GM18870 (cell line): ENCODE data around the gene RAB22A.
A peak's percentile ranks its signal among the peaks of the same experiment; 100 is the strongest.

ENCODE experiments used
- ATAC-seq: cut with Tn5 transposase; IDR thresholded peaks from one replicate; pipeline ENCODE4 v1.9.1; 2021; ENCODE audit warnings: moderate library complexity; ENCODE audit not compliant: unreplicated experiment

Gene RAB22A

DNA sequence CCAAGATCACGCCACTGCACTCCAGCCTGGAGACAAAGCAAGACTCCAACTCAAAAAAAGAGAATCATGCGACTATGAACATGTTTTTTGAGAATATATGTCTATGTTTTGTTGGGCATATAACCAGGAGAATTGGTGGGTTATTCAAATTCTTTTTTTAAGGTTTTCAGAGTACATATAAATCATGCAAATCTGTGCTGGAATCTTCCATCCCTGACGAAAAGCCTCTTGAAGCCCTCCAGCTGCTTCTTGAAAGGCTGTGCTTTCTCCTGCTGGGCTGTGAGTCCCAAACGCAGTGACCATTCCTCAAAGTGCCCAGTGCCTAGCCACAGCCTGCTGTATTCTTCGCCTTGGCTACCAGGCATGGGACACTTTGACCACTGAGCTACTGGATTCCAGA lies 9.2 kb upstream of the RAB22A start:
- no peak for ATAC-seq

DNA sequence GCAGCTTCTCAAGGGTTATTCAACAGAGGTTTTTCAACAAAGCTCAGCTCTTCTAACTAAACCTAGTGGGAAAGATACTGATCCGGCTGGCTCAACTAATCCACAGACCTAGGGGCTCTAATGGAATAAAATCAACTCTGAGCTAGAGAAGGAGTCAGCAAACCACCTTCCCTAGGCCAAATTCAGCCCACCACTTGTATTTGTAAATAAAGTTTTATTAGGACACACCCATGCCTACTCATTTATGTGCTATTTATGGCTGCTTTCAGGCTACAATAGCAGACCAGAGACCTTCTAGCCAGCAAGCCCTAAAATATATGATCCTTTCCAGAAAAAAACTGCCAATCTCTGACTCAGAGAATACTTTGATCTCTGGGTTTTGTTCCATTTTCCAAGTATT lies 6.0 kb upstream of the RAB22A start:
- no peak for ATAC-seq

DNA sequence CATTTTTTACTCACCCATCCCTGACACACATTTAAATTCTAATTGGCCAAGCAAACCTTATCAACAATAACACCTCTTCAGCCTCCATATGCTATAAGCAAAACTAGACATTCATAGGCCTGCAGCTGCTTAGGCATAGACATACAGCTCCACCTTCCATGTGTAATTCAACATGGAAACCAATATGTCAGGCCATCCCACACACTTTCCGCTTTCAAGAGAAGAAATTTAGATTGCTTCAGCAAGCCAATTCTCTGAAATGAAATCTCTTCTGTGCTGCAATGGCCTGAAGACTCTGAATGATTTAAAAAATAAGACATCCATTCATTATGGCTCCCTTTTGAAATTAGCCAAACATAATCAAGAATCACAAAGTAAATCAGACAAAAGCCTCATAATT lies 4.5 kb upstream of the RAB22A start:
- ATAC-seq = no peak

DNA sequence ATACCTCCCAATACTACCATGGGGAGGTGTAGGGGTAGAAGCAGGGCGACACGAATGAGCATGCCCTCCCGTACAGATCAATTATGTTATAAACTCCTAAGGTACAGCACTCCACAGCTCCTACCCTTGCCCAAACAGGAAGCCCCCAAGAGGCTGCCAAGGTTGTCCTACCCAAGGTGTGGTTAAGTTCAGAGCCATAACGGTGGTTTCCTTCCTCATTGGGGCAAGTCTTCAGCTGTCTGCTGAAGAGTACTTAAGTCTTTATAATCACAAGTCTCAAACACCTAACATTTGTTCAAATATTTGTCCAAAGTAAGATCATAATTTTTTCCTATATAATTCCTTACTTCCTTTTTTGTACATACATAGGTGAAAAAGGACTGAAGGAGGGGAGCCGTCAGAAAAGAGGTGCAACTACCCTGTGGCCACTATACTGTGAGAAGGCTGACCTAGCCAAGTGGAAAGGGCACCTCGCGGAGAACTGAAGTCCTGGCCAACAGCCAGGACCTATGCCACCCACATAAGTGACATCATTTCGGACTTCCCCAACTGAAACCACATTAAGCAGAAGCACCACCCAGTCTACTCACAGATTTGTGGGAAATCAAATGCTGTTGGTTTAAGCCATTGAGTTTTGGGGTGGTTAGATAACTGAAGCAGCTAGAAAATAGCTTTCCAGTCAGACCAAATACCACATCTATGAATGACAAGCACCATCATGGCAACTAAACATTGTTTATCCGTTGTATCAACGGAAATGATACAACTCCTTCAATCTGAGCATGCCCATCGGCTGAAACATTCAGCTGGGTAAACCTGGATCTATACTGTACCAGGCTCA lies 2.9 kb upstream of the RAB22A start:
- ATAC-seq = peak; percentile 58

DNA sequence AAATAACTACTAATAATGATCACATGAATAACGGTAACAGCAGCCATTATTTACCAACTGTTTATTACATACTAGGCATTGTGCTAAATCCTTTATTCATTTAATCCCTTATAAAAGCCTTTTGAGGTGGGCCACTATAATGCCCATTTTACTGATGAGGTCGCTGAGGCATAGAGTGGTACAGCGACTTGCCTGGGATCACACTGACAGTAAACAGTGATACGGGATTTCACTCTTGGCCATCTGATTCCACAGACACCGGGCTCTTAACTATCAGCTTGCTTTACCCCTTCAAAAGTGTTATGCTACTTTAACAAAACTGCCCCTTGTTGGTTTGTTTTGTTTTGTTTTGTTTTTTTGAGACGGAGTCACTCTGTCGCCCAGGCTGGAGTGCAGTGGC lies 2.2 kb upstream of the RAB22A start:
- ATAC-seq = no peak

DNA sequence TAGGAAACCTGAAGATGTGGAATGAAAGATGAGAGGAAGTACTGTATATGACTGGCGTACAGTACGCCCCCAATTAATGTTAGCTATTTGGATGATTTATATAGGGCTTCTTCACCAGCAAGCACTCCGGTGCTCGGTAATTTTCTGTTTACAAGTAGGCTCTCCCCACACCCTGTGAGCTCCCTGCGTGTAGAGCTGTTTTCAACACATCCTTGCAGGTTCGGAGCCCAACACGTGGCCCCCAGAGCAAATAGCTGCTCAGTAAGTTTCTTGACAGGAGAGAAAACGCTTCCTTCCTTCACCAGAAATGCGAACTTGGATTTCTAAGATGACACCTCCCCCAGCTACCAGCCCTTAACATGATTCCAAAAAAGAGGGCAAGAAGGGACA lies 1.2 kb upstream of the RAB22A start:
- ATAC-seq = no peak

DNA sequence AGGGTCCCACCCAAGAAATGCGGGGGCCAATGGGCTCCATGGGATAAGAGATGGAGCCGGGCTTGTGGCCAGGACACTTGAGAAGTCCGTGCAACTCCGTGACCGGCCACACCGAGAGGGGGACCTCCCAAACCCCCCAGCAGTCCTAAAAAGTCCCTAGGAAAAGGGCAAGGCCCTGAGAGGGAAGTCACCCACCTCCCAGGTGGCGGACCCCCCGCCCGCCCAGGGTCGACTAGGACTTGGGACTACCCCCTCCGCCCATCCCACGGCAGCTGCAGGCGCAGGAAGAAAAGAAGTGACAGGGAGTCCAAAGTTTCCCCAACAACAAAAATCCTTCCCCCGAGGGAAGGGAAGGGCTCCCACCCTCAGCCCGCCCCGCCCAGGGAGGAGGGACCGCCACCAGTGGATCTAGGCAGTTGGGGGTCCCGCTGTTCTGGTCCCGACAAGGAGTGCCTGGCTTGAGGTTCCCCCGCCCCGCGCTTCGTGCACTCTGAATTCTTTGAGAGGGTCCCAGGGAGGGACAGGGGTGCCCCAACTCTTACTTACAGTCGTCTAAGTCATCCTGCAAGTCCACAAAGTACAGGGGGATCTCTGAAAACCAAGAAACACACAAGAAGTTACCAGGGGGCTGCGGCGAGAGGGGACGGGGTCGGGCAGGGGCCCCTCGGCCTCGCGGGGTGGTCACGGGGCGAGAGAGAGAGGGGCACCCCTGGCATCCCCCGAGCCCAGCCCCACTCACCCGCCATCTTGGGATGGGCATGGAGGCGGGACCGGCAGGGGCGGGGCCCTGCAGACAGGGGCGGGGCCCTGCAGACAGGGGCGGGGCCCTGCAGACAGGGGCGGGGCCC lies 611 bp upstream of the RAB22A start:
- ATAC-seq = no peak

DNA sequence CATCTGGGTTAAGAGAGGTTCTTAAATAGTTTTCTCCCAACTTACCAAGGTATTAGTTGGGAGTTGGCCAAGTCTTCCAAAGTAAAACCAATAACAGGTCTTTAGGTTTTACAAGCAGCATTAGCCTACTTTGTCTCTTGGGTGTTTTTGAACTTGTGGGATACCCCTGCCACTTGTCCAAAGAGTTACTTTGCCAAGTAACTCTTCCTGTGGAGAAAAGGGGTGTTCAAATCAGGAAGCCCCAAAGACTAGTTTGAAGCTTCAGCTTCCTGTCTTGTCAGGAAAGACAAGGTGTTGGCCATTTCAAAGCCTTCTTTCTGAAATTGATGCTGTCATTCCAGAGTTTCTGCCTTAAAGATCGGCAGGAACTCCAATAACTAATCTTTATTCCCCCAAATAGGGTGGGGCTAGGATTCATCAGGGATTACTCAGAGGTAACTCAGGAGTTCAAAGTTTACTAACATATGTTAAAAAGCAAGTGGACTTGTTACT lies 822 bp downstream of the RAB22A start:
- no peak for ATAC-seq

DNA sequence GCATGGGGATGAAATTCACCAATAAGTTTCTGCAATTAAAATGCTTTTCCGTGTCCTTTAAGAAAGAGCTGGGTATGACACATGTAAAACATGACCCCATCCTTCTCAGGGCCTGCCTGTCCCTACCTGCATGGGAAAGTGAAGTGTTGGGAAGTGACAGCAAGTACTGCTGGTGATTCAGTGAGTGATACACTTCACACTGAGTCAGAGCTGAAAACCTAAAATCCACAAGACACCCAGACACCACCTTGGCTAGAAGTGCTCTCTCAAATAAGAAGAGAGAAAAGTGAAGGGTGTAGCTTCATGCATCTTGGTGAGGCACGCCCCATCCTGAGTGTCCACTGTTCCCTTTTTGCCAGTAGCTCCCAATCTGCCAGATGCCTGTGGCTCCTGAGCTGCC lies 3.3 kb downstream of the RAB22A start:
- ATAC-seq = no peak

DNA sequence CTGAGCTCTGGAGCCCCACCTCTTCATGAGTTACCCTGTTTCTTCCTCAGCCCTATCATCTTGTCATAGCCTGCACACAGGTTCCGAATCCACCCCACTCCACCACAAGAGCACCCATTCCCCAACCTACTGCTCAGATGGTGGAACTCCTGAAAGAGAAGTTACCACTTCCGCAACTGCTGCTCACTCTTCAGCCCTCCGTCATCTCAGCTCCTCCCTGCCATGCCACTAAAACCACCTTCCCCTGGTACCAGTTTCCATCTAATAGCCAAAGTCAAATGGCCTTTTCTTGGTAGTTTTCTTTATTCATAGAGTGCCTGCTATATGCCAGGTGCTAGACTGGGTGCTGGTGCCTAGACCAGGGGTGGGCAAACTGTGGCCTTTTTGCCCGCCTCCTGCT lies 3.9 kb downstream of the RAB22A start:
- no peak for ATAC-seq

DNA sequence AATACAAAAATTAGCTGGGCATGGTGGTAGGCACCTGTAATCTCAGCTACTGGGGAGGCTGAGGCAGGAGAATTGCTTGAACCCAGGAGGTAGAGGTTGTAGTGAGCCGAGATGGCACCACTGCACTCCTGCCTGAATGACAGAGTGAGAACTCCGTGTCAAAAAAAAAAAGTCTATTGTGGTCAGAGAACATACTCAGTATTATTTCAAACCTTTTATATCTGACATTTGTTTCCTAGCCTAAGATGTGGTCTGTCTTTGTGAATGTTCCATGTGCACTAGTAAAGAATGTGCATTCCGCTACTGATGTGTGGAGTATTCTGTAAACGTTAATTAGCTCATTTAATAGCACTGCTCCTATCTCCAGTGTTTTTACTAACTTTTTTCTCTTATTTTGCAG lies 11.7 kb downstream of the RAB22A start:
- no peak for ATAC-seq

DNA sequence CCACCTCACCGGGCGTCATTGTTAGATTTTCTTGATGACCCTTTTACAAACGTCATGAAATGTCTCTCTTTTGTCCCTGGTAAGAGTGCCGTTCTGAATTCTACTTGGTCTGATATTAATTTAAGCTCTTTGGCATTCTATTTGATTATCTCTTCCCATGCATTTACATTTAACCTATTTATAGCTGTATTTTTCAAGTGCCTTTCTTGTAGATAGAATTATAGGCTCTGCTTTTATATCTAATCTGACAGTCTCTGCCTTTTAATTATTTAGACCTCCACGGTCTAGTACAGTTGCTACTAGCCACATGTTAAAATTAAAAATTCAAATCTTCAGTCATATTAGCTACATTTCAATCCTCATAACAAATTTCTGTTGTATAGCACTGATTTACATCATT lies 12.6 kb downstream of the RAB22A start:
- ATAC-seq = no peak

DNA sequence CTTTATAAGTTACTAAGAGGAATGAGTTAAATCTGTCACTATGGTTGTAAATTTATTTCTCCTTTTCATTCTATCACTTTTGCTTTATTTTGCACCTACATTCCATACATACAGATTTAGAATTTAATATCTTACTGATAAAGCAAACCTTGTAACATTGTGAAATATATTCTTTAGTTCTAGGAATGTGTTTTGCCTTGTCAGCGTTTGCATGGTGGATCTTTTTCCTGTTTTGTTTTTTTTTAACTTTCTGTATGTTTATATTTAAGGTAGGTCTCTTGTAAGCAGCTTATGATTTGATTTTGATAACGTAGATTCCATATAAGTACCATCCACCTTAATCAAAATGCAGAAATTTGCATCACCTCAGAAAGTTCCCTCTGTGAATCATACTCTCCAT lies 16.4 kb downstream of the RAB22A start:
- no peak for ATAC-seq

DNA sequence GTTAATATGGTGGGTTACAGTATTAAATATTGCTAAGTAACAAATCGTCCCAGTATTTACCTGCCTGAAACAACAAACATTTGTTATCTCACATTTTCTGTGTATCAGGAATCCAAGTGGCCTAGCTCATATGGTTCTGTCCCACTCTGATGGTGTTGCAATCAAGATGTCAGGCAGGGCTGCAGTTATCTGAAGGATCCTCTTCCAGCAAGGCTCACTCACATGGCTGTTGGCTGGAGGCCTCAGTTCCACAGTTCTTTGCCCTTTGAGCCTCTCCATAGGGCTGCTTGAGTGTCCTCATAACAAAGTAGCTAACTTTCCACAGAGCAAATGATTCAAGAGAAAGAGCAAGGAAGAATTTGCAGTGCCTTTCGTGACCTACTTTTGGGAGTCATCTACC lies 17.7 kb downstream of the RAB22A start:
- ATAC-seq = no peak

DNA sequence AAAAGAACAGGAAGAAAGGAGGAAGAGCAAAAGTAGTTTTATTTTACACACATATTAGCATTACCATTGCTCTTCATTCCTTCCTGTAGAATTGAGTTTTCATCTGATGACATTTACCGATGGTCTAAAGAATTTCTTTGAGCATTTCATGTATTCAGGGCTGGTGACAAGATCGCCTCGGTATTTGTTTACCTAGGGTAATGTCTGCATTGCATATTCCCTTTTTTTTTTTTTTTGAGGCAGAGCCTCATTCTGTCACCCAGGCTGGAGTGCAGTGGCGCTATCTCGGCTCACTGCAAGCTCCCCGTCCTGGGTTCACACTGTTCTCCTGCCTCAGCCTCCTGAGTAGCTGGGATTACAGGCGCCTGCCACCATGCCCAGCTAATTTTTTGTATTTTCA lies 19.3 kb downstream of the RAB22A start:
- ATAC-seq = no peak

DNA sequence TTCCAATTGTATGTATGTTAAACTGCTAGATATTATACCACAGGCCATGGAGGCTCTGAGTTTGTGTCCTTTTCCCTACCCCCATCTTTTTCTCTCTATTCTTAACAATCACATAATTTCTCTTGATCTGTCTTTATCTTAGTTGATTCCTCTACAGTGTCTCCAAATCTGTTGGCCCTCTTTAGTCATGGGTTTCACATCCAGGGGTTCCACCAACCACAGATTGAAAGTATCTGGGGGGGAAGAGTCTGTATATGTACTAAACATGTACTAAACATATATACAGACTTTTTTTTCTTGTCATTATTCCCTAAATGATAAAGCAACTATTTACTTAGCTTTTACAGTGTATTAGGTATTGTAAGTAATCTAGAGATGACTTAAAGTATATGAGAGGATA lies 20.2 kb downstream of the RAB22A start:
- ATAC-seq = no peak

DNA sequence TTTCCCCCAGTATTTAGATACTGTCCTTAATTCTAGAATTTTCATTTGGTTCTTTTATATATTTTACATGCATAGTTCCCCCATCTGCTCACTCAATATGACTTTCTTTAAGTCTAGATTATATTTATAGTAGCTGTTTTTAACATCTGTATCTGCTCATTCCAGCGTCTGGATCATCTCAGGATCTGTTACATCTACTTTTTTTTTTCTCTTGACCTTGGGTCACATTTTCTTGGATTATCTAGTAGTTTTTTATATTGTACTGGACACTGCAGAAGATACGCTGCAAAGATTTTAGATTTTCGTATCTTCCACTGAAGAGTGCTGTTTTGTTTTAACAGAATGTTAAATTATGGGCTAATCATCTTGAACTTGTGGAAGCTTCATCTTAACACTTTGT lies 20.7 kb downstream of the RAB22A start:
- no peak for ATAC-seq

DNA sequence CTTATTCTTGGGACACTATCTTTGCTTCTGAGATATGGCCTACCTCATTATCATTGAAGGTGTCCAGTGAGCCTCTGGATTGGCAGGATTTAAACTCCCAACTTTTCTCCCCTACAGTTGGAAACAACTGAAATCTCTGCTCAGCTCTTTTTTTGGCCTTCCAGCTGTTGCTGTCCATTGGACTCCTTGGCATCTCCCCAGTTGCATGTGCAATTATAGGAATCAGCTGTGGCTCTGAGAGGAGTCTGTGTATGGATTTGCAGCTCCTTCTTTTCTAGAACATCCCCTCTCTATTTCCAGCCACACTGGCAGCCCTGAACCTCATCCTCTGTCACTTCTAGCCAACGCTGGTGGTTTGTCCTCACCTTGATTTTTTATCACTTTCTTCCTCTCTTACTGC lies 21.2 kb downstream of the RAB22A start:
- ATAC-seq = no peak

DNA sequence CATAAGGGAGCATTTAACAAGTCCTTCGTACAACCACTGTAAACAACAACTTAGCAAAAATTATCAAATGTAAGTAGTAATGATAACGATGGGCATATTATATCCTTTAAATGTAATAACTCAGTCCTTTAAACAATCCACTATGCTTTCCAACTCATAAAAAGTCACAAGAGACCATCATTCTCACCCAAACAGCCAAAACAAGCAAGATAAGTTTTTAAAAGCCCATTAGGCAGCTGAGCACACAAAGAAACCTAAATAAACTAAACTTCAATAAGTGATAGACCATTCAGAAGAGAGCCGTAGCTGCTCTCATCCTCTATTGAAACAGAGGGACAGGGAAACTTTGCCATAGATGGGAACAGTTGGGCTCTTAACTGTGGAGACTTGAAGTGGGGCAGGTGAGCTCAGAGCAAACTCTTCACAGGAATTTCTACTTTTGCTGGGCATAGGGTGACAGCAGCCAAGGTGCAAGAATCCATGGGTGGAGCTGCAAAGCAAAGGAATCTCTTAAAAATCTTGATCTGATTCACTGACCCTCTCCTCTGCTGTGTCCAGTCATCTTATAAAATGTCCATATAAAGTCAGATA lies 22.5 kb downstream of the RAB22A start:
- ATAC-seq = no peak

DNA sequence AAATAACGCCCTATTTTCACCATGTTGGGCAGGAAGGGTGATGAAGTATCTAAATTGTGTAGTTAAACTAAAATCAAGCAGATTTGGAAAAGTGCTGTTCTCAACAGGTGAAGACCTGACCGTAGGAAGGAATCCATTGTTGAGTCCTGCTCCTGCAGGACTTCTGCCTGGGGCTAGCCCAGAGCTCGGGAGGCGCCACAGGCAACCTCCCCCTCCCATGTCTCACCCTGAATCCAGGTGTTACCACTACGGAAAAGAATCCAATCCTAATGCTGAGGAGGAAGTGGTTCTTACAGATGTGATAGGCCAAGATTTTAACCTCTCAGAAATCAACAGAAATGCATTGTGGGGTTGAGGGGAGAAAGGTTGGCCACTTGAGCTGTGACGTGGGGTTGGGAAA lies 30.2 kb downstream of the RAB22A start:
- no peak for ATAC-seq

DNA sequence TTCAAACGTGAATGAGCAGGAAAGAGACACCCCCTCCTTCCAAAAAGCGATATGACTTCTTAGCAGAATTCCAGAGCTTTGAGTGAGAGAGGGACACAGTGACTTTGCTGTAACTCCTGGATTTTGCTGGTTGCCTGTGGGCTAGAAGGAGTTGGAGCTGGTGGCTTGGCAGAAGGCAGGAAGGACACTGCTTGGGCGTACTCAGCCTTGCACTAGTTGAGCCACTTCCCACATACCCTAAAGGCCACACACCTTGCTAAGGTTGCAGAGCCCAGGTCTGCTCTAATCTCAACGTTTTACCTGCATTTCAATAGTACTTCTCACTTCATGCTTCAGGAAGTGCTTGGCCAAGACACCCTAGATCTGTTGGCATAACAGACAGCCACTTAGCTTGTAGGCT lies 30.6 kb downstream of the RAB22A start:
- no peak for ATAC-seq

DNA sequence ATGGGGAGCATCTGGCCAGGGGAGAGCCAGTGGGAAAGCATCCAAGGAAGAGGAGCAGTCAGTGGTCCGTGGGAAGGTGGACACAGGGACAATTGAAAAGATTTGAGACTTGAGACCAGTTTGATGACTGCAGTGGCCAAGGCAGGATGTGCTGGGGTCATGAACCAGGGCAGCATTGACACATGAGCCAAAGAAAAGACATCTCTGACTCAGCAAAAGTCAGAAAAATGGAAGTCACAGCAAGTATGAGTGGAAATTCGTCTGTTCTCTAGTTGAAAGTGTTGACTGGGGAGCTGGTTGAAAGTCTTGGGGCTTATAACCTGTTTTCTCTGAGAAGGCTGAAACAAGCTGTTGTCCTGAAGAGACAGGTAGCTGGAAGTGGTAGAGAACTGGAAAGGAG lies 31.3 kb downstream of the RAB22A start:
- ATAC-seq = no peak
